HG03159 (cell line): ENCODE measurements around the gene RASAL3.
"Not testable (repeated sequence)": the region's sequence is repeated elsewhere in the genome, so short reads cannot be mapped to it uniquely, and the experiment has no call there.

Experiments used
- ATAC-seq: cut with Tn5 transposase; IDR thresholded peaks from one replicate; pipeline ENCODE4 v1.9.1; 2021; ENCODE audit warnings: mild to moderate bottlenecking, moderate library complexity; ENCODE audit not compliant: unreplicated experiment

Gene RASAL3

GRCh38 chr19:15421721-15422260 is 42.6 kb downstream of the RASAL3 start:
- no peak for ATAC-seq

- ATAC-seq: no peak
Observed at GRCh38 chr19:15421136-15421695, 43.1 kb downstream of the RASAL3 start.

- no peak for ATAC-seq
Observed at GRCh38 chr19:15419413-15420025, 44.8 kb downstream of the RASAL3 start.

GRCh38 chr19:15418579-15419412 is 45.5 kb downstream of the RASAL3 start, which contains the start of gene AKAP8L:
AKAP8L (minus strand) TSS chr19:15418988; CDS start chr19:15418923, 65 bp downstream.
- ATAC-seq: peak; percentile 93

GRCh38 chr19:15418231-15418578 is 46.1 kb downstream of the RASAL3 start:
- ATAC-seq: no peak

- no peak for ATAC-seq
Observed at GRCh38 chr19:15417699-15418098, 46.6 kb downstream of the RASAL3 start.

- ATAC-seq: no peak
Observed at GRCh38 chr19:15412832-15413231, 51.5 kb downstream of the RASAL3 start.

GRCh38 chr19:15411351-15411750 is 53.0 kb downstream of the RASAL3 start:
- not testable (repeated sequence) for ATAC-seq

- no peak for ATAC-seq
Observed at GRCh38 chr19:15404780-15405211, 59.5 kb downstream of the RASAL3 start.

- ATAC-seq: no peak
Observed at GRCh38 chr19:15404097-15404779, 60.1 kb downstream of the RASAL3 start.

- ATAC-seq: no peak
Observed at GRCh38 chr19:15403151-15403531, 61.2 kb downstream of the RASAL3 start.

- ATAC-seq: no peak
Observed at GRCh38 chr19:15402411-15403150, 61.8 kb downstream of the RASAL3 start.
